HAP-1 (cell line): ENCODE measurements around the gene ARHGEF3.
A peak's percentile ranks its signal among the peaks of the same experiment; 100 is the strongest.
"Not testable (repeated sequence)": the region's sequence is repeated elsewhere in the genome, so short reads cannot be mapped to it uniquely, and the experiment has no call there.

Source experiments
- DNase-seq, 2 experiments: peaks; one replicate each; pipeline ENCODE4 v3.0.0-alpha.2; 2016 to 2020; ENCODE audit warnings: low spot score in 2 of 2
- H3K27me3 ChIP-seq: fragments of 250-450 bp; sonication (Bioruptor Pico); 2 replicates; pipeline ENCODE4 v1.5.1; 2020; ENCODE audit warnings: low read depth, mild to moderate bottlenecking, moderate library complexity
- H3K36me3 ChIP-seq: fragments of 250-450 bp; sonication (Bioruptor Pico); replicated peaks from 2 replicates; pipeline ENCODE4 v1.5.1; 2020; ENCODE audit warnings: mild to moderate bottlenecking
- H3K4me1 ChIP-seq: fragments of 250-450 bp; sonication (Bioruptor Pico); 2 replicates; pipeline ENCODE4 v1.5.1; 2020; ENCODE audit warnings: mild to moderate bottlenecking
- H3K4me3 ChIP-seq: fragments of 250-450 bp; sonication (Bioruptor Pico); 2 replicates; pipeline ENCODE4 v1.5.1; 2020; ENCODE audit warnings: mild to moderate bottlenecking, moderate library complexity
- H3K9me3 ChIP-seq: fragments of 250-450 bp; sonication (Bioruptor Pico); 2 replicates; pipeline ENCODE4 v1.5.1; 2020; ENCODE audit warnings: mild to moderate bottlenecking, moderate library complexity
- in situ Hi-C: fragments of 300-500 bp; cut with MboI; formaldehyde crosslinking; loops from 3 replicates; pipeline ENCODE4 v1.14.3; 2020; ENCODE audit warnings: low sequenced_read_pairs, inconsistent platforms, mixed read lengths

The ARHGEF3 gene

GRCh38 chr3:56693750-56694149, 108.0 kb downstream of the ARHGEF3 start:
- H3K36me3 ChIP-seq = no peaks in the 10 kb centered on the region
- peaks cover 1% of the 10 kb centered on the region for H3K4me1 ChIP-seq
- H3K4me3 ChIP-seq = no peak overlapping the region
- H3K9me3 ChIP-seq = no peaks in the 10 kb centered on the region
- no peak for DNase-seq
- H3K27me3 ChIP-seq = no peaks in the 10 kb centered on the region
- in situ Hi-C loops = no loop called here

GRCh38 chr3:56692520-56693433, 109.0 kb downstream of the ARHGEF3 start:
- in situ Hi-C loops, DNase-seq, H3K9me3 ChIP-seq, H3K4me1 ChIP-seq, H3K27me3 ChIP-seq, H3K4me3 ChIP-seq, H3K36me3 ChIP-seq: not testable (repeated sequence)

- H3K9me3 ChIP-seq, H3K36me3 ChIP-seq, H3K4me1 ChIP-seq, H3K4me3 ChIP-seq, in situ Hi-C loops, H3K27me3 ChIP-seq, DNase-seq: not testable (repeated sequence)
Measured at GRCh38 chr3:56692001-56692365, 109.8 kb downstream of the ARHGEF3 start.

- H3K9me3 ChIP-seq = no peaks in the 10 kb centered on the region
- H3K4me3 ChIP-seq = no peak overlapping the region
- no peaks in the 10 kb centered on the region for H3K36me3 ChIP-seq
- H3K4me1 ChIP-seq = peaks cover 7% of the 10 kb centered on the region
- no peak for DNase-seq
- in situ Hi-C loops = no loop called here
- H3K27me3 ChIP-seq = no peaks in the 10 kb centered on the region
Measured at GRCh38 chr3:56691165-56692000, 110.4 kb downstream of the ARHGEF3 start.

- Histone ChIP-seq H3K9me3 (no peaks in the 10 kb centered on the region; the same call in 1 of the 2 replicates), H3K27me3 (no peaks in the 10 kb centered on the region), H3K4me3 (no peak overlapping the region), H3K4me1 (peaks cover 9% of the 10 kb centered on the region), H3K36me3 (no peaks in the 10 kb centered on the region)
- in situ Hi-C loops = no loop called here
- no peak for DNase-seq
Measured at GRCh38 chr3:56689303-56689702, 112.4 kb downstream of the ARHGEF3 start.

- Histone ChIP-seq H3K4me1 (peaks cover 20% of the 10 kb centered on the region), H3K36me3 (no peaks in the 10 kb centered on the region), H3K9me3 (peaks cover 9% of the 10 kb centered on the region), H3K4me3 (no peak overlapping the region), H3K27me3 (no peaks in the 10 kb centered on the region)
- in situ Hi-C loops = no loop called here
- DNase-seq = no peak
Measured at GRCh38 chr3:56688191-56688590, 113.6 kb downstream of the ARHGEF3 start.

DNA sequence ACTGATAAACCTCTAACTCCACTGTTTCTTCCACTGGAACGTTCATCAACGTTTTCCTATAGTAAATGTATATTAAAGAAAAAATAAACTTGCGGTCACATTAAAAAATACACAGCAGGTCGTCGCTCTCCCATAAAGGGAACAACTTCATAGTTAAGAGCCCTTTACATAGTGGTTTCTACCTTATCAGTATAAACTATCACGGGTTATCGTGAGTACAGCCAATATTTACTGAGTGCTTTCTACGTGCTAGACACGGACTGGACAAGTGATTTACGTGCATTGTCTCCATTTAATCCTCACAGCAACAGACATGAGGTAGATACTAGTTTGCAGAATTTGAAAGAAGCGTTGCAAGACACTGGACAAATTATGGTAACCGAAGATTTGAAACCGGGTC, 117.7 kb downstream of the ARHGEF3 start:
- Histone ChIP-seq H3K27me3 (no peaks in the 10 kb centered on the region), H3K9me3 (peaks cover 9% of the 10 kb centered on the region), H3K4me3 (no peak overlapping the region), H3K4me1 (peaks cover 42% of the 10 kb centered on the region), H3K36me3 (peaks cover 11% of the 10 kb centered on the region; the same call in 1 of the 2 replicates)
- DNase-seq = no peak
- in situ Hi-C loops = no loop called here

- peaks cover 9% of the 10 kb centered on the region for H3K9me3 ChIP-seq
- H3K4me3 ChIP-seq = peak within 1 kb of the TSS; percentile 71
- in situ Hi-C loops = no loop called here
- H3K27me3 ChIP-seq = no peaks in the 10 kb centered on the region
- H3K4me1 ChIP-seq = peaks cover 39% of the 10 kb centered on the region
- peak; percentile 69 to 85 for DNase-seq
- peaks cover 11% of the 10 kb centered on the region; the same call in 1 of the 2 replicates for H3K36me3 ChIP-seq
Measured at GRCh38 chr3:56683122-56683817, 118.5 kb downstream of the ARHGEF3 start, which contains the start of gene TASOR. TSS of gene TASOR (minus strand) at chr3:56683265. CDS start at chr3:56683006, 259 bp downstream.

GRCh38 chr3:56682462-56683121, 119.2 kb downstream of the ARHGEF3 start:
- Histone ChIP-seq H3K27me3 (no peaks in the 10 kb centered on the region), H3K4me3 (peak overlapping the region; percentile 71), H3K4me1 (peaks cover 40% of the 10 kb centered on the region), H3K36me3 (peaks cover 11% of the 10 kb centered on the region; the same call in 1 of the 2 replicates), H3K9me3 (peaks cover 9% of the 10 kb centered on the region)
- peak; percentile 71 to 80 for DNase-seq
- in situ Hi-C loops = no loop called here

DNA sequence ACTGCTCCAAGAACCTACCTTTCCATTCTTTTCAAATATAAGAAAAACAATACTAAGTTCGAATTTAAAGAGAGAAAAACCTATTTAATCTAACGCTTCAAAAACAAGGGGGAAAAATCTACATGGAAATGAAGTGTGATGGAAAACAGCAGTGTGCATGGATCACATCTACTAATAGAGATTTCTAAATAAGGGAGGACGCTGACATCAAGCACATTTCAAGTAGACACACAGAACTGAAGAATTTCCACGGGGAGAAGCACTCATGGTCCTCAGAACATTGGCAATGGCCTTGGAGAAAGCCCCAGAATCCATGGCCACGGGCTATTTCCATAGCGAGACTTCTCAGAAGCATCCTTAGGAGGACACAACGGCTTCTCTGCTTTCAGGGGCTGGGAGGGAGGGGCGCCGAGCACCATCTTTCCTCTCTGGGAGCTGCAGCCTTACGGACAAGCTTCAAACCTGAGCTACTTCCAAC, 119.7 kb downstream of the ARHGEF3 start:
- in situ Hi-C loops = no loop called here
- Histone ChIP-seq H3K4me1 (peaks cover 45% of the 10 kb centered on the region), H3K27me3 (no peaks in the 10 kb centered on the region), H3K36me3 (peaks cover 11% of the 10 kb centered on the region; the same call in 1 of the 2 replicates), H3K9me3 (peaks cover 9% of the 10 kb centered on the region), H3K4me3 (peak overlapping the region; percentile 71)
- DNase-seq = peak; percentile 18 to 85

GRCh38 chr3:56680054-56680580, 121.6 kb downstream of the ARHGEF3 start:
- Histone ChIP-seq H3K4me1 (peaks cover 45% of the 10 kb centered on the region), H3K4me3 (peak overlapping the region; percentile 71; the same call in 1 of the 2 replicates), H3K36me3 (peaks cover 14% of the 10 kb centered on the region; the same call in 1 of the 2 replicates), H3K27me3 (no peaks in the 10 kb centered on the region), H3K9me3 (peaks cover 9% of the 10 kb centered on the region)
- no peak for DNase-seq
- in situ Hi-C loops = no loop called here
